GM12873 (cell line): Measurements from ENCODE around the gene GAS7.

Experiments used
- TF ChIP-seq, protein P1 (sequence below): IDR thresholded peaks from 2 replicates; pipeline ENCODE4 v1.5.1; 2012; ENCODE audit warnings: low read depth, mild to moderate bottlenecking, moderate library complexity, low read length, control low read depth; ENCODE audit not compliant: insufficient read depth; ENCODE audit errors: missing control alignments

The GAS7 gene

DNA sequence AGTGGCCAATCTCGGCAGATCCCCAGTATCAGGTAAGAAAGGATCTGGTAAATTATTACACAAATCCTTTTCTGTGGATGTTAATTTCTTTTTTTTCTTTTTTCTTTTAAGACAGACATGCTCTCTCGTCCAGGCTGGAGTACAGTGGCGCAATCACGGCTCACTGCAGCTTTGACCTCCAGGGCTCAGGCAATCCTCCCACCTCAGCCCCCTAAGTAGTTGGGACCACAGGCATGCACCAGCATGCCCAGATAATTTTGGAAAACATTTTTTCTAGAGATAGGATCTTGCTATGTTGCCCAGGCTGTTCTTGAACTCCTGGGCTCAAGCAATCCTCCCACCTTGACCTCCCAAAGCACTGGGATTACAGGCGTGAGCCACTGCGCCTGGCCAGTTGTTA is 54.0 kb downstream of the GAS7 start:
- TF ChIP-seq, protein P1, sequence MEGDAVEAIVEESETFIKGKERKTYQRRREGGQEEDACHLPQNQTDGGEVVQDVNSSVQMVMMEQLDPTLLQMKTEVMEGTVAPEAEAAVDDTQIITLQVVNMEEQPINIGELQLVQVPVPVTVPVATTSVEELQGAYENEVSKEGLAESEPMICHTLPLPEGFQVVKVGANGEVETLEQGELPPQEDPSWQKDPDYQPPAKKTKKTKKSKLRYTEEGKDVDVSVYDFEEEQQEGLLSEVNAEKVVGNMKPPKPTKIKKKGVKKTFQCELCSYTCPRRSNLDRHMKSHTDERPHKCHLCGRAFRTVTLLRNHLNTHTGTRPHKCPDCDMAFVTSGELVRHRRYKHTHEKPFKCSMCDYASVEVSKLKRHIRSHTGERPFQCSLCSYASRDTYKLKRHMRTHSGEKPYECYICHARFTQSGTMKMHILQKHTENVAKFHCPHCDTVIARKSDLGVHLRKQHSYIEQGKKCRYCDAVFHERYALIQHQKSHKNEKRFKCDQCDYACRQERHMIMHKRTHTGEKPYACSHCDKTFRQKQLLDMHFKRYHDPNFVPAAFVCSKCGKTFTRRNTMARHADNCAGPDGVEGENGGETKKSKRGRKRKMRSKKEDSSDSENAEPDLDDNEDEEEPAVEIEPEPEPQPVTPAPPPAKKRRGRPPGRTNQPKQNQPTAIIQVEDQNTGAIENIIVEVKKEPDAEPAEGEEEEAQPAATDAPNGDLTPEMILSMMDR: no peak

DNA sequence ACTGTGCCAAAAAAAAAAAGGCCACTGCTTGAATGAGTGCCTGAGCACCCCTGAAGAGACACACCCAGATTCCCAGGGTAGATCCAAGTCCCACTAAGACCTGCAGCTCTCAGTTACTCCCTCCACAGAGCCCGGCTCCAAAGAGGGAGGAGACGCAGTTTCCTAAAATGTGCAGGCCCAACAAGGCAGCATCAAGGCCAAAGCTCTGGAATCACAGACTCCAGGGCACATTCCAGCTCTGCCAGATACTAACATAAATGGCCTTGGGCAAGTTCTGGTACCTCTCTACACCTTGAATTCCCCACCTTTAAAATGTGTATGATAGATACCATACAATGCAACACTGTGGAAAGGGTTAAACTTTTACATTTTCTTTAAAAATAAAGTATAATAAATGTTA is 57.0 kb downstream of the GAS7 start:
- TF ChIP-seq, protein P1: no peak

DNA sequence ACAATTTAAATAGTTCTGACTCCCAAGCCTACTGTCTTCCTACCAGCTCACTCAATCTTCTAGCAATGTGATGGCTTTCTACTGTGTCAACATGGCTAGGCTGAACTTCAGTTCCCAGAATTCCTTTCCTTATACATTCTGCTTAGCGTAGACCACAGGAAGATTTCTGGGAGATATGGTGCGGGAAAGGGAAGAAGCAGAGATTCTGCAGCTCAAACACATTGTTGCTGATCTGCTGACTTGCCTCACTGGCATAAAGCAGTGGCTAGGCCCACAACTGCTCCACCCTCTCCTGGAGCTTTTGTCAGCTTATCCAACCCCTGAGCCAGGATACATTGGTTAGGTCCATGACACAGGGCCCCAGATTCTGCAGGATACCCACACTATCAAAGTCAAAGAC is 58.8 kb downstream of the GAS7 start:
- TF ChIP-seq, protein P1: no peak

DNA sequence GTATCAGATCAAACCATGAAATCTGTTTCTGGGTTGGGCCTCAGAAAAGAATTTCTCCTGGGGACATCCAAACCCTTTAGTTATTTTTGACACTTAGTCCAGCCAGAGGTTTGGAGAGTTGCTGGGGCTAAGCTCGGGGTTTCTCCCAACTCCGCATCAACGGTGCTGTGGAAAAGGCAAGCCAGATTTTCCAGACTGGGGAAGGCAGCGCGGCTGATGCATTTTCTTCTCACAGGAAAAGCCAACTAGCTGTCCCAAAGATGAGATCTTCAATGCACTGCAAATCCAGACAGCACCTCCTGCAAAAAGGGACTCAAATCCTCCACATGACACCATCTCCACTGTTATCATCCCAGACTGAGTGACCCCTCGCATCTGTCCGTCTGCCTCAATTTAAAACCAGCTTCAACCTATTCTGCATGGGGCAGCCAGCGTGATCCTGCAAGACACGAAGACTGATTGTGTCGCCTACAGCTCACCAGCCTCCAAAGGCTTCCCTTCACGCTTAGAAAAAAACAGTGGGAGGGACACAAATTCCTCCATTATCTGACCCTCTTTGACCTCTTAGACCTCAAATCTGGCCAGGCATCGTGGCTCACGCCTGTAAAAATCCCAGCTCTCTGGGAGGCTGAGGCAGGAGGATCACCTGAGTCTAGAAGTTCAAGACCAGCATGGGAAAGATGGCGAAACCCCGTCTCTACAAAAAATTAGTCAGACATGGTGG is 62.0 kb downstream of the GAS7 start:
- TF ChIP-seq, protein P1: no peak

DNA sequence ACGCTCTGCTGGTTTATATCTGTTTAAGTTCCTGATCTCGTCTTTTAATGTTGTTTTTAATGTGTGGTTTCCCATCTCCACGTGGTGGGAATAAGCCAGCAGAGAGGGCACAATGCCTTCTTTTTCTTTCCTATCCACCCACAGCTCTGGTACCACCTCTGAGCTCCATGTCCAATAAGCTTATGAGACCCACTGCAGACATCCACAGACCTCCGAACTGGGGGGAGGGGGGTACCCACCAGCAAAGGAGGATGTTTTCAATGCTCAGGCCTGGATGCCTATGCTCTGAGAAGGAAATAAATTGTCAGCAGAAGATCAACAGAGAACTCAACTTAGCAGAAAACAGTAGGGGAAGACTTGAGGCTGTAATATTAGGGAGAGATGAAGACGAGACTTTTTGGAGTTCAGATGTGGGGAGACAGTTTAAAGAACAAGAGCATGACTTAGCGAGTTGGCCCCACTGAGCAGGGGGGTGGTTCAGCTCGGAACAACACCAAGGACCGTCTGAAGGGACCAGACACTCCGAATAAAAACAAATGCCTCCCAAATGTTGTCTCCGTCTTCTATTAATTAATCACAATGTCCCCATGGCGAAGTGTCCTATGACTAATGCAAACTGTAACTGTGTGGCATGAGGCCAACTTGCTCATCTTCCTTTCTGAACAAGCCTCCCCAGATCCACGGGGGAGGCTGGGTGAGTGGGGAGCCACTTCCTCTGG is 62.7 kb downstream of the GAS7 start:
- TF ChIP-seq, protein P1: no peak

DNA sequence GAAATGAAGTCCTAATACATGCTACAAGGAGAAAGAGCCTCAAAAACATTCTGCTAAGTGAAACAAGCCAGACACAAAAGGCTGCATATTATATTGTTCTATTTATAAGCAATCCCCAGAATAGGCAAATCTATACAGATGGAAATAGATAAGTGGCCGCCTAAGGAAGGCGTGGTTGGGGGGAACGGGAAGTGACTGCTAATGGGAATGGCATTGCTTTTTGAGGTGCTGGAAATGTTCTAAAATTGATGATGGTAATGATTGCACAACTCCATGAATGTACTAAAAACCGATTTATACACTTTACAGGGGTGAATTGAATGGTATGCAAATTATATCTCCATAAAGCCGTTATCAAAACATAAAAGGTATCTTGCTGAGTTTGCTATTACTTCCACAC is 67.7 kb downstream of the GAS7 start:
- TF ChIP-seq, protein P1: no peak

DNA sequence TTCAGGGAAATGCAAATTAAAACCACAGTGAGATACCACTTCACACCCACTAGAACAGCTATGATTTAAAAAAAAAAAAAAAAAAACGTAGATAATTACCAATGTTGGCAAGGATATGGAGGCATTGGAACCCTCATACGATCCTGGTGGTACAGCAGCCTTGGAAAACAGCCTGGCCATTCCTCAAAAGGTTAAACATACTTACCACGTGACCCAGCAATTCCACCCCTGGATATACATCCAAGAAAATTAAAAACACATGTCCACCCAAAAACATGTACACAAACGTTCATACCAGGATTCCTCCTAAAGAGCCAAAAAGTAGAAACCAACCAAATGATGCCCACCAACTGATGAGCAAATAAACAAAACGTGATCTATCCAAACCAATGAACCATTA is 68.1 kb downstream of the GAS7 start:
- TF ChIP-seq, protein P1: no peak
